ENCODE measurements around the gene MFAP5. TPM values are rescaled to one million over a fixed set of nuclear protein-coding genes. Genes with fewer than 3 reads are reported as not detected.

Gene MFAP5
- total and polyA plus RNA-seq, 2 donors (not counting 1 experiment from before 2014, with no cell fraction given) = 1.3 to 2.0 TPM

- no peaks in the 10 kb centered on the region for H3K4me1 ChIP-seq (ENCODE audit: control insufficient read depth, extremely low read depth, insufficient read depth, low read length)
- peak overlapping the region; percentile 13 for H3K4me2 ChIP-seq (ENCODE audit: extremely low read depth, insufficient read depth, low read length)
- H4K20me1 ChIP-seq (ENCODE audit: control insufficient read depth, extremely low read depth, insufficient read depth, low read length) = no peaks in the 10 kb centered on the region
- no peaks in the 10 kb centered on the region for H3K36me3 ChIP-seq (ENCODE audit: control insufficient read depth, insufficient read depth, low read length)
- H3K9me3 ChIP-seq (ENCODE audit: control insufficient read depth, insufficient read depth, low read depth, low read length) = no peaks in the 10 kb centered on the region
- H3K79me2 ChIP-seq (ENCODE audit: control insufficient read depth, insufficient read depth, low read length) = no peaks in the 10 kb centered on the region
- no peaks in the 10 kb centered on the region for H3K27me3 ChIP-seq (ENCODE audit: control insufficient read depth, insufficient read depth, low read length)
- no peak for DNase-seq (ENCODE audit: low read depth in 2 of 2)
- TF ChIP-seq CTCF (conservative IDR thresholded peaks at IDR 0.05 in 1 of 2, IDR thresholded peaks at IDR 0.05 in 1 of 2; ENCODE audit: low read depth in 1 of 2, low read length in 2 of 2) (no peak), EZH2 (IDR thresholded peaks at IDR 0.05; ENCODE audit: low read length, missing control alignments) (no peak)
- peak overlapping the region; percentile 46 to 84 (median 69) for H3K4me3 ChIP-seq (replicated peaks in 1 of 4; ENCODE audit: control extremely low read depth in 1 of 4, insufficient read depth in 1 of 4, low read depth in 3 of 4, low read length in 4 of 4)
- H3K27ac ChIP-seq (ENCODE audit: insufficient read depth, low read length) = peak overlapping the region; percentile 8
- H2AFZ ChIP-seq (ENCODE audit: low read length) = peak overlapping the region; percentile 62
- H3K9ac ChIP-seq (ENCODE audit: insufficient read depth, low read length) = no peak overlapping the region
Measured at GRCh38 chr12:8696442-8697090, 33.9 kb upstream of the MFAP5 start.

- no peaks in the 10 kb centered on the region for H3K27me3 ChIP-seq (ENCODE audit: control insufficient read depth, insufficient read depth, low read length)
- no peak overlapping the region for H3K4me2 ChIP-seq (ENCODE audit: extremely low read depth, insufficient read depth, low read length)
- H4K20me1 ChIP-seq (ENCODE audit: control insufficient read depth, extremely low read depth, insufficient read depth, low read length) = no peaks in the 10 kb centered on the region
- DNase-seq (ENCODE audit: low read depth in 2 of 2) = no peak
- H3K9me3 ChIP-seq (ENCODE audit: control insufficient read depth, insufficient read depth, low read depth, low read length) = no peaks in the 10 kb centered on the region
- no peaks in the 10 kb centered on the region for H3K4me1 ChIP-seq (ENCODE audit: control insufficient read depth, extremely low read depth, insufficient read depth, low read length)
- no peak overlapping the region for H3K27ac ChIP-seq (ENCODE audit: insufficient read depth, low read length)
- H3K9ac ChIP-seq (ENCODE audit: insufficient read depth, low read length) = no peak overlapping the region
- TF ChIP-seq CTCF (conservative IDR thresholded peaks at IDR 0.05 in 1 of 2, IDR thresholded peaks at IDR 0.05 in 1 of 2; ENCODE audit: low read depth in 1 of 2, low read length in 2 of 2) (no peak), EZH2 (IDR thresholded peaks at IDR 0.05; ENCODE audit: low read length, missing control alignments) (no peak)
- no peaks in the 10 kb centered on the region for H3K79me2 ChIP-seq (ENCODE audit: control insufficient read depth, insufficient read depth, low read length)
- H3K4me3 ChIP-seq (replicated peaks in 1 of 4; ENCODE audit: control extremely low read depth in 1 of 4, insufficient read depth in 1 of 4, low read depth in 3 of 4, low read length in 4 of 4) = no peak overlapping the region
- H3K36me3 ChIP-seq (ENCODE audit: control insufficient read depth, insufficient read depth, low read length) = no peaks in the 10 kb centered on the region
- H2AFZ ChIP-seq (ENCODE audit: low read length) = no peak overlapping the region
Measured at GRCh38 chr12:8695116-8695515, 32.5 kb upstream of the MFAP5 start.

- H2AFZ ChIP-seq (ENCODE audit: low read length) = peak overlapping the region; percentile 58
- H4K20me1 ChIP-seq (ENCODE audit: control insufficient read depth, extremely low read depth, insufficient read depth, low read length) = no peaks in the 10 kb centered on the region
- H3K4me1 ChIP-seq (ENCODE audit: control insufficient read depth, extremely low read depth, insufficient read depth, low read length) = peaks cover 2% of the 10 kb centered on the region
- TF ChIP-seq EZH2 (IDR thresholded peaks at IDR 0.05; ENCODE audit: low read length, missing control alignments) = no peak
- TF ChIP-seq CTCF (conservative IDR thresholded peaks at IDR 0.05 in 1 of 2, IDR thresholded peaks at IDR 0.05 in 1 of 2; ENCODE audit: low read depth in 1 of 2, low read length in 2 of 2) = no peak
- H3K27me3 ChIP-seq (ENCODE audit: control insufficient read depth, insufficient read depth, low read length) = no peaks in the 10 kb centered on the region
- no peak overlapping the region for H3K4me3 ChIP-seq (replicated peaks in 1 of 4; ENCODE audit: control extremely low read depth in 1 of 4, insufficient read depth in 1 of 4, low read depth in 3 of 4, low read length in 4 of 4)
- no peaks in the 10 kb centered on the region for H3K9me3 ChIP-seq (ENCODE audit: control insufficient read depth, insufficient read depth, low read depth, low read length)
- no peak overlapping the region for H3K27ac ChIP-seq (ENCODE audit: insufficient read depth, low read length)
- no peaks in the 10 kb centered on the region for H3K36me3 ChIP-seq (ENCODE audit: control insufficient read depth, insufficient read depth, low read length)
- peak; percentile 66 to 74 for DNase-seq (ENCODE audit: low read depth in 2 of 2)
- no peak overlapping the region for H3K9ac ChIP-seq (ENCODE audit: insufficient read depth, low read length)
- H3K4me2 ChIP-seq (ENCODE audit: extremely low read depth, insufficient read depth, low read length) = peak overlapping the region; percentile 19
- H3K79me2 ChIP-seq (ENCODE audit: control insufficient read depth, insufficient read depth, low read length) = no peaks in the 10 kb centered on the region
Measured at GRCh38 chr12:8692573-8692972, 29.9 kb upstream of the MFAP5 start.

All from fibroblast of lung (primary cell).